ENCODE results near the gene ARHGEF1.

- TF ChIP-seq CTCF (IDR thresholded peaks at IDR 0.05) (no peak), POLR2A (IDR thresholded peaks at IDR 0.05) (no peak), EP300 (IDR thresholded peaks at IDR 0.05) (no peak)
Measured at GRCh38 chr19:41909706-41910105, 26.7 kb downstream of the ARHGEF1 start.
